Choroid plexus epithelial cell (primary cell): ENCODE measurements around the gene CTSA.

Experiments
- DNase-seq: peaks from one replicate; pipeline ENCODE4 v3.0.0-alpha.2; 2010; ENCODE audit warnings: low read depth
- H3K4me3 ChIP-seq: 2 replicates; pipeline ENCODE4 v1.5.1; 2011; ENCODE audit warnings: low read depth, mild to moderate bottlenecking, control low read depth, low read length, moderate library complexity
- CTCF ChIP-seq: conservative IDR thresholded peaks from 2 replicates; pipeline ENCODE4 v1.5.1; 2011; ENCODE audit warnings: low read depth, mild to moderate bottlenecking, control low read depth, inconsistent platforms, low read length, moderate library complexity

CTSA gene

GRCh38 chr20:45911486-45912343 is 20.6 kb downstream of the CTSA start, which contains the start of gene PLTP:
Gene PLTP (minus strand): TSS chr20:45912155. CDS start chr20:45911452, 703 bp downstream.
- H3K4me3 ChIP-seq: peak within 1 kb of the TSS; percentile 80
- peak; percentile 82 for DNase-seq
- no peak for TF ChIP-seq CTCF

DNA sequence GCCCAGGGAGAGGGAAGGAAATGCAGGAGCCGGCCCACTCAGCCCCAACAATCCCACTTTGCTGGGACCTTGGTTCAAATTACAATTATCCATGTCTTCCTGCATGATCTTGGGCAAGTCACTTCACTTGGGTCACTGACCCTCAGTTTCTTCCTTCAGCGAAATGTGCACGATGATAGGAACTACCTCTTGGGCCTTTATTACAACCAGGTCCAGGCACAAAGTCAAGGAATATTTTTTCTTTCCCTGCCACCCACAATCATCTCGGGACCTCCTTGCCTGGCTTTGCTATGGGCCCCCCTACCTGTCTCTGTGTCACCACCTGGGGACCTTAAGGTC is 21.2 kb downstream of the CTSA start:
- TF ChIP-seq CTCF: no peak
- DNase-seq: no peak
- H3K4me3 ChIP-seq: peak overlapping the region; percentile 80

- no peak for DNase-seq
- H3K4me3 ChIP-seq: no peak overlapping the region
- no peak for TF ChIP-seq CTCF
Measured at GRCh38 chr20:45913116-45913515, 22.0 kb downstream of the CTSA start.

GRCh38 chr20:45917790-45918141 is 26.6 kb downstream of the CTSA start:
- H3K4me3 ChIP-seq: no peak overlapping the region
- peak; percentile 60 for DNase-seq
- no peak for TF ChIP-seq CTCF

GRCh38 chr20:45918182-45918737 is 27.1 kb downstream of the CTSA start:
- DNase-seq: peak; percentile 91
- TF ChIP-seq CTCF: no peak
- no peak overlapping the region for H3K4me3 ChIP-seq

GRCh38 chr20:45918779-45919537 is 27.8 kb downstream of the CTSA start:
- no peak overlapping the region for H3K4me3 ChIP-seq
- no peak for TF ChIP-seq CTCF
- peak; percentile 47 for DNase-seq
